ENCODE data around the gene HAO2. TPM values are rescaled to one million over a fixed set of nuclear protein-coding genes. Genes with fewer than 3 reads are reported as not detected.

The HAO2 gene
- total RNA-seq, 1 experiment from 2014 or later = not detected

DNA sequence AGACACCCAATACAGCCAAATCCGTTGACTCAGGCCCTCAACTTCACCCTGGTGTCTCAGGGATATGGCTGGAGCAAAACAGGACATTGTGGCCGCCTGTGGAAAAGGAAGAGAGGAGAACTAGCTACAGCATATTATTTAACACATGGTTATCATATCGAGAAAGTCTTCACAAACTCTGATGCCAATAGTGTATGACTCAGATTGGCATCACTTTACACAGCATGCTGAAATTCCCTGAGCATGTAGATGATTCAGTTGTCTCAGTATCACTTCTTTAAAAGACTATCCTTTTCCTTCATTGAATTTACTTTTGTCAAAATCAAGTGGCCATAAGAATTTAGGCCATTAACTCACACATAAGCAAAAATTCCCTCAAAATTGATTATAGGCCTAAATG is 66.5 kb downstream of the HAO2 start:
- DNase-seq (ENCODE audit: low read depth, low spot score) = no peak
- ChIA-PET CTCF (no interaction called here), POLR2A (no interaction called here)
- no TSS peak for BruUV-seq (replicated peaks)
- no peak overlapping the region for H3K27ac ChIP-seq (ENCODE audit: low read length)
- TF ChIP-seq TCF7L2 (IDR thresholded peaks at IDR 0.05; ENCODE audit: low read depth, low read length) = no peak
- no peak for TF ChIP-seq REST (IDR thresholded peaks at IDR 0.05; ENCODE audit: insufficient read depth in 1 of 2, low read depth in 2 of 2, low read length in 1 of 2)
- no peak for TF ChIP-seq POLR2AphosphoS5 (IDR thresholded peaks at IDR 0.05; ENCODE audit: low read depth, low read length)
- no peak for TF ChIP-seq SIN3A (IDR thresholded peaks at IDR 0.05; ENCODE audit: borderline replicate concordance, insufficient read depth, low read depth, low read length)
- TF ChIP-seq, protein P1, sequence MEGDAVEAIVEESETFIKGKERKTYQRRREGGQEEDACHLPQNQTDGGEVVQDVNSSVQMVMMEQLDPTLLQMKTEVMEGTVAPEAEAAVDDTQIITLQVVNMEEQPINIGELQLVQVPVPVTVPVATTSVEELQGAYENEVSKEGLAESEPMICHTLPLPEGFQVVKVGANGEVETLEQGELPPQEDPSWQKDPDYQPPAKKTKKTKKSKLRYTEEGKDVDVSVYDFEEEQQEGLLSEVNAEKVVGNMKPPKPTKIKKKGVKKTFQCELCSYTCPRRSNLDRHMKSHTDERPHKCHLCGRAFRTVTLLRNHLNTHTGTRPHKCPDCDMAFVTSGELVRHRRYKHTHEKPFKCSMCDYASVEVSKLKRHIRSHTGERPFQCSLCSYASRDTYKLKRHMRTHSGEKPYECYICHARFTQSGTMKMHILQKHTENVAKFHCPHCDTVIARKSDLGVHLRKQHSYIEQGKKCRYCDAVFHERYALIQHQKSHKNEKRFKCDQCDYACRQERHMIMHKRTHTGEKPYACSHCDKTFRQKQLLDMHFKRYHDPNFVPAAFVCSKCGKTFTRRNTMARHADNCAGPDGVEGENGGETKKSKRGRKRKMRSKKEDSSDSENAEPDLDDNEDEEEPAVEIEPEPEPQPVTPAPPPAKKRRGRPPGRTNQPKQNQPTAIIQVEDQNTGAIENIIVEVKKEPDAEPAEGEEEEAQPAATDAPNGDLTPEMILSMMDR (IDR thresholded peaks at IDR 0.05) = no peak
- H3K36me3 ChIP-seq (ENCODE audit: control insufficient read depth, insufficient read depth, low read length) = no peaks in the 10 kb centered on the region
- H3K4me1 ChIP-seq (ENCODE audit: control insufficient read depth, insufficient read depth, low read length) = no peaks in the 10 kb centered on the region
- intact Hi-C loops (cut with micrococcal nuclease; ENCODE audit: unreplicated experiment) = no loop called here
- H3K27me3 ChIP-seq (ENCODE audit: control insufficient read depth, insufficient read depth, low read length) = peaks cover 8% of the 10 kb centered on the region
- H3K9me3 ChIP-seq (ENCODE audit: control insufficient read depth, insufficient read depth, low read depth, low read length) = no peaks in the 10 kb centered on the region
- no peak for ATAC-seq
- no peak overlapping the region for H3K4me3 ChIP-seq (ENCODE audit: low read depth in 2 of 2, low read length in 2 of 2)
- in situ Hi-C loops (cut with HindIII; ENCODE audit: low pct_unique_long_range_greater_than_20kb, low sequenced_read_pairs) = no loop called here

DNA sequence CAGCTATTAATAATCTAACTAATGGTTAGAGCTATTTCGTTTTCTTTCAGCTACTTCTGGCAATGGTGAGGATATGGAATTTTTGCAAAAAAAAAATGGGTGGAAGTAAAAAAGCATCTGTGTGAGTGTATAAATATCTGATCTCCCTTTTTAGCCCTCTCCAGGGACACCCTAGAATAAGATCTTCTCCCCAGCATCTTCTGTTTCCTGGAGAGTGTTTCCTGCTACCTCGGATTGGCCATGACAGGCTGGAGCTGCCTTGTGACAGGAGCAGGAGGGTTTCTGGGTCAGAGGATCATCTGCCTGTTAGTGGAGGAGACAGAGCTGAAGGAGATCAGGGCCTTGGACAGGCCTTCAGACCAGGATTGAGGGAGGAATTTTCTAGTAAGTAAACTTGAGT is 70.2 kb downstream of the HAO2 start:
- ATAC-seq (no peak), DNase-seq (ENCODE audit: low read depth, low spot score) (no peak)
- intact Hi-C loops (cut with micrococcal nuclease; ENCODE audit: unreplicated experiment) = no loop called here
- no peak overlapping the region for H3K4me3 ChIP-seq (ENCODE audit: low read depth in 2 of 2, low read length in 2 of 2)
- CTCF ChIA-PET = no interaction called here
- no peak overlapping the region for H3K27ac ChIP-seq (ENCODE audit: low read length)
- no peaks in the 10 kb centered on the region for H3K4me1 ChIP-seq (ENCODE audit: control insufficient read depth, insufficient read depth, low read length)
- H3K9me3 ChIP-seq (ENCODE audit: control insufficient read depth, insufficient read depth, low read depth, low read length) = no peaks in the 10 kb centered on the region
- H3K36me3 ChIP-seq (ENCODE audit: control insufficient read depth, insufficient read depth, low read length) = no peaks in the 10 kb centered on the region
- in situ Hi-C loops (cut with HindIII; ENCODE audit: low pct_unique_long_range_greater_than_20kb, low sequenced_read_pairs) = no loop called here
- H3K27me3 ChIP-seq (ENCODE audit: control insufficient read depth, insufficient read depth, low read length) = peaks cover 5% of the 10 kb centered on the region
- no TSS peak for BruUV-seq (replicated peaks)
- POLR2A ChIA-PET = no interaction called here
- TF ChIP-seq SIN3A (IDR thresholded peaks at IDR 0.05; ENCODE audit: borderline replicate concordance, insufficient read depth, low read depth, low read length) = no peak
- TF ChIP-seq, protein P1 (IDR thresholded peaks at IDR 0.05) = no peak
- TF ChIP-seq POLR2AphosphoS5 (IDR thresholded peaks at IDR 0.05; ENCODE audit: low read depth, low read length) = no peak
- TF ChIP-seq REST (IDR thresholded peaks at IDR 0.05; ENCODE audit: insufficient read depth in 1 of 2, low read depth in 2 of 2, low read length in 1 of 2) = no peak
- no peak for TF ChIP-seq TCF7L2 (IDR thresholded peaks at IDR 0.05; ENCODE audit: low read depth, low read length)
